Measurements from ENCODE around the gene ZFR2. TPM values are rescaled to one million over a fixed set of nuclear protein-coding genes. Genes with fewer than 3 reads are reported as not detected.

The ZFR2 gene
- total RNA-seq, 2 donors from 2014 or later = not detected

DNA sequence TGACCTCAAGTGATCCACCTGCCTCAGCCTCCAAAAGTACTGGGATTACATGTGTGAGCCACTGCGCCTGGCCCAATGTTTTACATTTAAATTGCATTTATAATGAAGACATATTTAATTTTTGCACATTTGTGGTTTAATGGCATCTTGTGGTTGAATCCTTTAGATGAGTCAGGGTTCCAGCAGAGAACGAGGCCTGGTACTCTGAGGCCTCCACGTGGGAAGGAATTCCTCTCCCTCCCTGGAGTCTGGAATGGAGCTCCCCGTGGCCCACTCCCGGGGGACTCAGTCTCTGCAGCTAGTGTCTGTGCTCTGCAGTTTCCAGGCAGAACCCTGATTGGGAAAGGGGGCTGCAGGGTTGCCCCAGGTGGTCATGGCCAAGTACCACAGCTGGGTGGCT lies 24.2 kb downstream of the ZFR2 start:
- intact Hi-C loops (cut with DNase I) = no loop called here

DNA sequence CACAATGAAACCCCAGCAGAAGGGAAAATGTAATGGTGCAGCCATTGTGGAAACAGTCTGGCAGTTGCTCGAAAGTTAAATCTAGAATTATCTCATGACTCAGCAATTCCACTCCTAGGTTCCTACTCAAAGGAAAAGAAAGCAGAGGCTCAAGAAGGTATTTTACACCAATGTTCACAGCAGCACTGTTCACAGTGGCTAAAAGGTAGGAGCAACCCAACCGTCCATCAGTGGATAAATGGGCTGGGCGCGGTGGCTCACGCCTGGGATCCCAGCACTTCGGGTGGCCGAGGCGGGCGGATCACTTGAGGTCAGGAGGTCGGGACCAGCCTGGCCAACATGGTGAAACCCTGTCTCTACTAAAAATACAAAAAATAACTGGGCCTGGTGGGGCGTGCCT lies 25.9 kb downstream of the ZFR2 start:
- DNase-seq (ENCODE audit: low spot score) = no peak
- intact Hi-C loops (cut with DNase I) = no loop called here

More for the DNA sequence above, 24.2 kb downstream of the ZFR2 start:
- DNase-seq (ENCODE audit: low spot score) = no peak

DNA sequence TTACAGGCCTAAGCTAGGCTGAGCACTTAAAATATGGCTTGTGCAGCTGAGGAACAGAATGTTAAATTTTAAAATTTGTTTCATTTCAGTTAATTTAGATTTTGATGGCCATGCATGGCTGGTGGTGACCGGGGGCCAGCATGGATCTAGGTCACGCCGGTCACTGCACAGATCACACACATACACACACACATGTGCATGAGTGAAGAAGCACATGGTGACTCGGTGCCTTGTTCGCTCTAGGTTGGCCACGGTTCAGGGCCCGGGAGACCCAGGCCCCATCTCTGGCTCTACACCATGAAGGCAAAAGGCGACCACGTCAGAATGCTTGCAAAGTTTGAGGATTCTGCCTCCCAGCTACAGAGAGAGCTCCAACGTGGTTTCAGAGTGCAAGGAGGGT lies 28.0 kb downstream of the ZFR2 start:
- no peak for DNase-seq (ENCODE audit: low spot score)
- intact Hi-C loops (cut with DNase I) = no loop called here

DNA sequence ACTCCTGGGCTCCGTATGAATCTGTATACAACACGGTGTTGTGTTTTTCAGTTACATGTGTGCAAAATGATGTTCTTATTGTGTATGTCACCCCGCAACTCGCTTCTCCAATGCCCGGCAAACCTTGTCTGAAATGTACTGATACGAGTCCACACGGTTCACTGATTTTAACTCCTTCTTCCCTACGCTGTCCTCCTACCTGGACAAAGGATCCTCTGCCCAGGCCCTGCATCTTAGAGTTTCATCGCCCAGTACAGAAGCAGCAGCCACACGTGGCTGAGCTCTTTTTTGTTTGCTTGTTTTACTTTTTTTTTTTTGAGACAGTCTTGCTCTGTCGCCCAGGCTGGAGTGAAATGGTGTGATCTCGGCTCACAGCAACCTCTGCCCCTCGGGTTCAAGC lies 28.9 kb downstream of the ZFR2 start:
- intact Hi-C loops (cut with DNase I) = no loop called here
- no peak for DNase-seq (ENCODE audit: low spot score)

DNA sequence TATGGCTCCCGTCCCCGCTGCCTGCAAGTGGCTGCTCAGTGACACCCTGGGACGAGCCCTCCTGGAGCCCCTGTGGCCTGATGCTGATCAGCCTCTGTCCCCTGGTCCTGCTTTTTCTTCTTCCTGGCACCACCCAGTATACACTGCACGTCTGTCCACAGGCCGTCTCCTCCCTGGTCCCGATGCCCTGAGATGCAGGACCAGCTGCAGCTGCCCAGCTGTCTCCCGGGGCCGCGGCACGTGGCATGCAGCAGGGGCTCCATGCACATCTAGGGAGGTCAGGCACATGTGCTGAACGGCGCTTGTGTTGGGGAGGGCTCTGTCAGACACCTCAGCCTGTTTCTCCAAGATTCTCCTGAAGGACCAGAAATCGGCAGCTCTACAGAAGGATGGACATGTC lies 30.2 kb downstream of the ZFR2 start:
- no peak for DNase-seq (ENCODE audit: low spot score)
- intact Hi-C loops (cut with DNase I) = no loop called here

DNA sequence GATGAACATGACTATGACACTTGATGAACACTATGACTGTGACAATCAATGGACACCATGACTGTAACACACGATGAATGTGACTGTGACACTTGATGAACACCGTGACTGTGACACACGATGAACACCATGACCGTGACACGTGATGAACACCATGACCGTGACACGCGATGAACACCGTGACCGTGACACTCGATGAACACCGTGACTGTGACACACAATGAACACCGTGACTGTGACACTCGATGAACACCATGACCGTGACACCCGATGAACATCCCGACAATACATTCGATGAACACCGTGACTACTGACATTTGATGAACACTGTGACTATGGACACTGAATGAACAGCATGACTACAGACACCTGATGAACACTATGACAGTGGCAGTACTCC lies 30.9 kb downstream of the ZFR2 start:
- intact Hi-C loops (cut with DNase I) = no loop called here
- no peak for DNase-seq (ENCODE audit: low spot score)

DNA sequence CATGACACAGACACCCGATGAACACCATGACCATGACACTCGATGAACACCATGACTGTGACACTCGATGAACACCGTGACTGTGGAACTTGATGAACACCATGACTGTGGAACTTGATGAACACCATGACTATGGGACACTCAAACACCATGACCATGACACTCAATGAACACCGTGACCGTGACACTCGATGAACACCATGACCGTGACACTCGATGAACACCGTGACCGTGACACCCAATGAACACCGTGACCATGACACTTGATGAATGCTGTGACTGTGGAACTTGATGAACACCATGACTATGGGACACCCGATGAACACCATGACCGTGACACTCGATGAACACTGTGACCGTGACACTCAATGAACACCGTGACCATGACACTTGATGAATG lies 31.5 kb downstream of the ZFR2 start:
- intact Hi-C loops (cut with DNase I) = no loop called here
- no peak for DNase-seq (ENCODE audit: low spot score)

DNA sequence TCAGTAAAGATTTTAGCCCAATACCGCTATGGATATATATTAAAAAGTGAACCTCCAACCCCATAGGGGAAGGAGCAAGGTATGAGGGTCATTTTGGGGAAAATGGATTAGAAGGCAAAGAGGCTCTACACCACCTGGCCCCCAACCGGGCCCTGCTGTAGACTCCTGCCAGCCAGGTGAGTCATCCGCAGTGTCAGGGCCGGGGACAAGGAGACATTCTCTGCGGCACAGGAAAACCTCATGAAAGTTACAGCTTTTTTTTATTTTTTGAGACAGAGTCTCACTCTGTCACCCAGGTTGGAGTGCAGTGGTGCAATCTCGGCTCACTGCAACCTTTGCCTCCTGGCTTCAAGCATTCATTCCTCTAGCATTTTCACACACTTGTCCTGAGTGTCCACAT lies 32.0 kb downstream of the ZFR2 start:
- intact Hi-C loops (cut with DNase I) = no loop called here
- DNase-seq (ENCODE audit: low spot score) = no peak

DNA sequence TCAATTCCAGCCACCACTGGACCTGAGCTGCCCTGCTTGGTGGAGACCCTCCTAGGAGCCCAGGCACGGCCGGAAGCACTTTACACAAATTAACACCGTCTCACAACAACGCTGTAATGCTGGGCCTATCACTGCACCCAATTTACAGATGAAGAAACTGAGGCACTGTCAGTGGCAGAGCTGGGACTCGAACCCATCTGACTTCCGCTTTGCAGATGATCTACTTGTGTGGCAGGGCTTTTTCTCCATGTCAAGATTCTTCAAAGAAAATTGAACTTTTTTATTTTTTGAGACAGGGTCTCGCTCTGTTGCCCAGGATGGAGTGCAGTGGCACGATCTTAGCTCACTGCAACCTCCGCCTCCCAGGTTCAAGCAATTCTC lies 33.8 kb downstream of the ZFR2 start:
- no peak for DNase-seq (ENCODE audit: low spot score)
- intact Hi-C loops (cut with DNase I) = no loop called here

DNA sequence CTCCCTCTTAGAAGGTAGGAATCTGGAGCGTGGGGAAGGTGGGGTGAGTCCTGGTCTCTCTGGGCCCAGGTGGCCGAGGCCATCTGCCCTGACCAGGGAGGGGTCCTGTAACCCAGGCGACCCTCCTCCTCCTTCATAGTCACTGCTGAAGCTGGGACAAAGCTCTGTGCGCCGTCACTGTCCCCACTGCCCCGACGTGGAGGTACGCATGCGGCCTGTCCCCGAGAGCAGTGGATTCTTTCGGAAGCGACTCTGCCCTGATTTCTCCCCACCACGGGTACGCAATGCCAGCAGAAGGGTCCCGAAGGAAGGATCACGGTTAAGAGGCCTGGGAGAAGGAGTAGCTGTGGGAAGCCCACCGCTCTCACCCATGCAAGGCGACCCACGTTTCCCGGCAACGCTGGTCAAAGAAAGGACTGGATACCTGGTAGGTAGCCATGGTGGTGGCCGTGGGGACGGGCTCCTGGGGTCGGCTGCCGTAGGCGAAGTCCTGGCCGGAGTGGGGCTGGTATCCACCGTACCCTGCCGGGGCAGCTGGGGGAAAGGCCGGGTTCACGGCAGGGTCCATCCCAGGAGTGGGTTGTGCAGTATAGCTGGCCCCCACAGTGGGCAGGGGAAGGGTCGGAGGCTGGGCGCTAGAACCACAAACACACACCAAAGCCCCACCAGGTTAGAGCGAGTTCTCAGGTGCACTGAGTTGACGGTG lies 34.3 kb downstream of the ZFR2 start:
- intact Hi-C loops (cut with DNase I) = no loop called here
- no peak for DNase-seq (ENCODE audit: low spot score)

DNA sequence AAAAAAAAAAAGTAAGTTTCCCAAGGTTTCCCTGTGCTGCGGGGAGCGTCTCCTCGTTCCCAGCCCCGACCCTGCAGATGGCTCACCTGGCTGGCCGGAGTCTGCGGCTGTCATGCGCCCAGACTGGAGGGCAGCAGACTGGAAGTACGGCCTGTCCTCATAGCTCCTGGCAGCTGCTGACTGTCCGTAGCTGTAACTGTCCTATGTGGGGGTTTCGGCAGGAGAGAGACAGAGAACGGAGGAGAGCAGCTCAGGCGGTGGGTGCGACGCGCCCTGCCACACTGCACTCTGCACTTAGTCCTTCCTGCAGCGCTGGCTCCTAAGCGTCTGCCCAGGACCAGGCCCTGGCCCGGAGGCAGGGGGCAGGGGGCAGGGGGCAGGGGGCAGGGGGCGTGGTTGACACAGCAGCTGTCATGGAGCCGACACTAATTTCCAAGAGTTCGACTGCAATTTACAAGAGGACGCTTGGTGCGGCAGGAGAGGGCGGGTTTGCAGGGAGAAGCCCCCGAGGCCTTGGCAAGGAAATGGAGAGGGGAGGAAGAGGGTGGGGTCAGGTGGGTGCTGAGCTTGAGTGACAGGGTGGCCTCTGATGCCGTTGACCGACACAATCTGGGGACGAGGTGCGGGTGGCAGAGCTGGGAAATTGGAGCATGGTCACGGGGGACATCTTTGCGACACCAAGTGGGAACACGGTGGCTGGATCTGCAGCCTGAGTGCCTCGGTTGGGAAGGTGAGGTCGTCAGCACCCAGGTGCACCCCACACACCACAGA lies 35.1 kb downstream of the ZFR2 start:
- no peak for DNase-seq (ENCODE audit: low spot score)
- intact Hi-C loops (cut with DNase I) = no loop called here

DNA sequence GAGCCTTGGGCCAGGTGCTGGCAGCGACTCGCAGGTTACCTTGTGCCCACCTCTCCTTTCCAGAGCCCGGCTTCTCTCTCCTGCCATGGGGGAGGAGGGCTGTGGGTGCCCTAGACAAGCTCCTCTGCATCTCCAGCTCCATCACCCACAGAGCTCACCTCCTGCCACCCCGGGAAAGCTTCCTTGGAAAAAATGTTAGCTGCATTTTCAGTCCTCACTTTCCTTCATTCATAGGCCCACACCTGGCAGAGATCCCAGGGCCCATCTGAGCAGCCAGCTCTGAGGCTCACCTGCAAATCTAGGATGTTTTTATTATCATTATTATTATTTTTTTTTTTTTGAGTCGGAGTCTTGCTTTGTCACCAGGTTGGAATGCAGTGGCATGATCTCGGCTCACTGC lies 36.8 kb downstream of the ZFR2 start:
- DNase-seq (ENCODE audit: low spot score) = no peak
- intact Hi-C loops (cut with DNase I) = no loop called here

DNA sequence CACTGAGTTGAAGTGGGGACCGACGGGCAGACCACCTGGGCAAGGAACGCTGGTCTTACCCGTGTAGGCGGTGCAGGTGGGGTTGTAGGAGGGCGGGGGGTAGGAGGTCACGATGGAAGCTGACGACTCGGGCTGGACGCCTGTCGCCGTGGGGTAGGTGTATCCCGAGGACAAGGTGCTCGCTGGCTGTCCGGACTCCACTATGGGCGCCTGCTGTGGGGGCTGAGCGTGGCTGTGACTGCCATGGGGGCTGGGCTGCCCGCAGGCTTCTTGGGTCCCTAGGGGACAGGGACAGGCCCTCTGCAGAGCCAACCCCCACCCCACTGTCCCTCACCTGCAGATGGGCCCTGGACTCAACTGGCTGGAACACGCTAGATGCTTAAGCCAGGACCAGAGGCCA lies 37.2 kb downstream of the ZFR2 start:
- DNase-seq (ENCODE audit: low spot score) = no peak
- intact Hi-C loops (cut with DNase I) = no loop called here

DNA sequence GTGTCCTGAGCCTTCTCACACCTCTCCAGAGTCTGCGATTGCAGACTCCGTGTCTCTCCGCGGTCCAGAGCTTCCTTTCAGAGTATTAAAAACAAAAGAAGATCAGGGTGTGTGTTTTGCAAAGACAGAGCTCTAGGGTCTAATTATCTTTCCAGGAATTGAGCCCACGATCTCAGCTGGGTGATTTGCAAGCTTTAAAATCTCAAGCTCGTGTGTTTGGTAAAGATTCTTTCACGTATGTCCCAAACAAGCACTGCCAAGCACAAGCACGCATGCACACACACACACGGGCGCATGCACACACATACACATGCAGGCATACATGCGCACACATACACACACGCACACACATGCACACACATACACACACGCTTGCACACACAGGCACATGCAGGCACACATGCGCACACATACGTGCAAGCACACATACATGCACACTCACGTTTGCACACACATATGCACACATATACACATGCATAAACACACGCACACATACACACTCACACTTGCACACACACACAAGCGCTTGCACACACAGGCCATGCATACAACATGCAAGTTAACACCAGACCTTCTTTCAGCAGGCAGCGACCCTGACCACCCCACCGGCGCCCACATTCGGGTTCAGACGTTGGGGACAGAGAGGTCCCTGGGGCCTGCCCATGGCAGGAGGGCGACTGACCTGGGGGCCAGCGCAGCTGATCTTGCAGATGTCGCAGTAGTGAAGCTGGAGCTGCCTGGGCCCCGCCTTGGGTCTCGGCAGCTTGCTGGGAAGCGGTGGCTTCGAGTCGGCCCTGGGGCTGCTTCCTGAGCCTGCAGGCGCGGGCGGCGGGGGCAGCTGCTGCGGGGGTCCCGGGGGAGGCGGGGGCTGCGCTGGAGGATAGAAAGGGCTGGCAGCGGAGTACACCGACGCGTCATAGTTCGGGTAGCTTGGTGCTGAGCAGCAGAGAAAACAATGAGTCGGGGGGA lies 37.9 kb downstream of the ZFR2 start:
- intact Hi-C loops (cut with DNase I) = no loop called here
- no peak for DNase-seq (ENCODE audit: low spot score)

DNA sequence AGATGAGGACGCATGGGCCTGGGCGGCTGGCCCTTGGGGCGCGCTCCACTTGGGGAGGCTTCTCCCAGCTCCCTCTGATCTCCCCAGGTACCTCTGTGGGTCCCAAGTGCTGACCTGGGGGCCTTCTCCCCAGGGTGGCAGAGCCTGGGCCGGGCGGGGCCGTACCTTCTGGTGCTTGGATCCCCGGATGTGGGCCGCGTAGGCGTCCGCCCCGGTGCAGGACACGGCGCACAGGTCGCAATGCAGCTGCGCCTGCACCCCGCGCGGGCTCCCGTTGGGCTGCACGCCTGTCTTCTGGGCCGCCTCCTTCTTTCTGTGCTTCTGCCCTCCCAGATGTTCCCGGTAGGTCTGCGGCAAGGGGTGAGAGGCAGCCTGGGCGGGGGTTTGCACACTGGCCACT lies 41.5 kb downstream of the ZFR2 start:
- intact Hi-C loops (cut with DNase I) = no loop called here

DNA sequence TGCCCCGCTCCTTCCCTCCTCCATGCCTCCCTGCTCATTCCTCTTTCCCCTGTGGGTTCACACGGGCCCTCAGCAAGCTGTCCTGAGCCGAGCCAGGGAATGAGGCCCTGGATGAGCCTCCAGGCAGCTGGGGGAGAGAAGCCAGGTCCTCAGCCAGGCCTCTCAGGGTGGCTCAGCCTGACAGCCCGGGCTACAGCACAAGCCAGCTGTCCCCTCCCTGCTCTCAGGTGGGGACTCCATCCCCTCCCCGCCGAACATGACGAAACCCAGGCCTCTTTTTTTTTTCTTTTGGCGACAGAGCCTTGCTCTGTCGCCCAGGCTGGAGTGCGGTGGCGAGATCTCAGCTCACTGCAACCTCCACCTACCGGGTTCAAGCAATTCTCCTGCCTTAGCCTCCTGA lies 42.7 kb downstream of the ZFR2 start:
- DNase-seq (ENCODE audit: low spot score) = no peak
- intact Hi-C loops (cut with DNase I) = no loop called here

More for the DNA sequence above, 41.5 kb downstream of the ZFR2 start:
- no peak for DNase-seq (ENCODE audit: low spot score)

DNA sequence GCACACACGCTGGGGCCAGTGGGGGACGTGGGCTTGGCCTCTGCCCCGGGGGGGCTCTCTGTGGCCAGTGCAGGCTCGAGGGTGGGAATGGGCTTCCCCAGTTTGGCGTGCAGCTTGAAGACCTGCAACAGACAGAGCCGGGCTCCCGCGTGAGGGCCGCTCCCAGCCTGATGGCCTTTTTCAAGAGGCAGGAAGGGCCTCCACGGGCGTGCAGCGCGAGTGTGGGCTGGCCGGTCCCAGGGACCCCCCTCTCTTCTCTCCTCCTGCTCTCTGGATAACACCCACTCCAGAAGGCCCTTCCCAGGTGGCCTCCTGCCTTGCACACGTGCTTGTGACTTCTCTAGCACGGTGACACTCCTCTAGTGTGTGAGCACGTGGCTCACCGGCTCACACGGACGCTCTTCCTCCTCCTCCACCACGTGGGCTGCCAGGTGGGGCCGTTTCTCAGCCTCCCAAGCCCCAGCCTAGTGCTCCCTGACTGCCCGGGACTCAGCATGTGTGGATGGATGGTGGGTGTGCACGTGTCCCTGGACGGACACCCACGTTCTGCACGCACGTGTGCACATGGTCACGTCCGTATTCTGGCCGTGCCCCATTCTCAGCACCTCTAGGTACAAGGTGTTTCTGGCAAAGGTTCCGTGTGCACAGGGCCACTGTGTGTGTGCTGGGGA lies 43.4 kb downstream of the ZFR2 start:
- no peak for DNase-seq (ENCODE audit: low spot score)
- intact Hi-C loops (cut with DNase I) = no loop called here

DNA sequence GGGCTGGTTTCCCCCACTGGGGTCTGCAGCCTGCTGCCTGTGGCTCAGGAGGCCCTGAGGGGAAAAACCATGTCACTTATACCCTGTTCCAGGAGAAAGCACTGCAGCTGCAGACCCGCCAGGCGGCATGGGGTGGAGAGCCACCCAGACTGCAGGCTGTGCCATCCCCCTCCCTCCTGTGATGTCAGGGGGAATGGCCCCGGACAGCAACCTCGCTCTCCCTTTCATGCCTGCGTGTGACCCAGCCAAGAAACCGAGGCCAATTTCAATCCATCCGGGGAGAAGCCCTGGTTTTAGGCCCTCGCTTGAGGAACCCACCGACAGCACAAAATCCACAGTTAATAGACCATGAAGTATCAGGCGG lies 45.5 kb downstream of the ZFR2 start:
- intact Hi-C loops (cut with DNase I) = no loop called here
- DNase-seq (ENCODE audit: low spot score) = no peak

DNA sequence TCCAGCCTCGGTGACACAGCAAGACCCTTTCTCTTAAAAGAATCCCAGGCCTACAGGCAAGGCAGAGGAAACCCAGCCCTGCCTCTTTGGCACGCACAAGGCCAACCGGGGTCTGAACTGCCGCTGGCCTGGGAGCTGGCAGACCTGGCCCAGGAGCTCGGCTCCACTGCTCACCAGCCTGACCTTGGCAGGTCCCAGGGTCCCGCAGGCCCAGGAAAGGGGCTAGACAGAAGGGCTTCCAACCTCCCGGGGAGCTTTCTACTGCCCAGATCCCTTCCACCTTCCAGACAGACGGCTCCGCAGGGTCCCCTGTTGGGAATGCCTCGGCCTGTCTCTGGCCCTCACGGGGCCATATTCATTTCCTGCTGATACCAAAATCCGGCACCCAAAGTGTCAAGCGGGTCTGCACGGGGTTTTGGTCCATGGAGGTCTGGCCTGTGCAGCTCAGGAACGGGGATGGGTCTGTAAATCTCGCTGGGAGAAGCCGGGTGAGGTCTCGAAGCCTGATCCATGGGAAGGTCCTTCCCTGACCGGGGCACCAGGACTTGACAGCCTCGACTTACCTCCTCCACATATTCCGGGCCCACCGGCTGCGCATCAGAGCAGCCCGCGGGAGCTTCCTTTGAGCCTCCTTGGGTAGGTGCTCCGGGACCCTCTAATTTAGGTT lies 46.0 kb downstream of the ZFR2 start:
- intact Hi-C loops (cut with DNase I) = no loop called here
- DNase-seq (ENCODE audit: low spot score) = no peak
